Measurements from ENCODE around the gene NUTM1. TPM values are rescaled to one million over a fixed set of nuclear protein-coding genes. Genes with fewer than 3 reads are reported as not detected.

Gene NUTM1
- total and polyA plus RNA-seq, 2 donors (not counting 1 experiment from before 2014, with no cell fraction given), result not detected

DNA sequence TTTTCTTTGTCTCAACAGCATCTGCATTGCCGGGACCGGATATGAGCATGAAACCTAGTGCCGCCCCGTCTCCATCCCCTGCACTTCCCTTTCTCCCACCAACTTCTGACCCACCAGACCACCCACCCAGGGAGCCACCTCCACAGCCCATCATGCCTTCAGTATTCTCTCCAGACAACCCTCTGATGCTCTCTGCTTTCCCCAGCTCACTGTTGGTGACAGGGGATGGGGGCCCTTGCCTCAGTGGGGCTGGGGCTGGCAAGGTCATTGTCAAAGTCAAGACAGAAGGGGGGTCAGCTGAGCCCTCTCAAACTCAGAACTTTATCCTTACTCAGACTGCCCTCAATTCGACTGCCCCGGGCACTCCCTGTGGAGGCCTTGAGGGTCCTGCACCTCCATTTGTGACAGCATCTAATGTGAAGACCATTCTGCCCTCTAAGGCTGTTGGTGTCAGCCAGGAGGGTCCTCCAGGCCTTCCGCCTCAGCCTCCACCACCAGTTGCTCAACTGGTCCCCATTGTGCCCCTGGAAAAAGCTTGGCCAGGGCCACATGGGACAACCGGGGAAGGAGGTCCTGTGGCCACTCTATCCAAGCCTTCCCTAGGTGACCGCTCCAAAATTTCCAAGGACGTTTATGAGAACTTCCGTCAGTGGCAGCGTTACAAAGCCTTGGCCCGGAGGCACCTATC is 5.0 kb downstream of the NUTM1 start:
- Histone ChIP-seq H3K9ac (ENCODE audit: low read length) (no peak overlapping the region), H3K4me3 (ENCODE audit: control extremely low read depth in 1 of 5, extremely low read depth in 1 of 5, insufficient read depth in 1 of 5, low read depth in 2 of 5, low read length in 4 of 5) (no peak overlapping the region), H3K27ac (ENCODE audit: low read length in 2 of 2) (no peak overlapping the region), H3K4me2 (replicated peaks; ENCODE audit: low read depth, low read length, poor library complexity, severe bottlenecking) (no peak overlapping the region), H2AFZ (ENCODE audit: insufficient read depth, low read depth, low read length, poor library complexity, severe bottlenecking) (no peak overlapping the region), H3K27me3 (replicated peaks in 1 of 4; ENCODE audit: control extremely low read depth in 1 of 4, control insufficient read depth in 3 of 4, insufficient read depth in 4 of 4, low read length in 3 of 4) (no peaks in the 10 kb centered on the region), H3K9me3 (ENCODE audit: control extremely low read depth in 1 of 3, control insufficient read depth in 2 of 3, insufficient read depth in 1 of 3, low read length in 2 of 3) (no peaks in the 10 kb centered on the region), H3K36me3 (replicated peaks in 1 of 2; ENCODE audit: control extremely low read depth in 1 of 2, control insufficient read depth in 1 of 2, extremely low read depth in 1 of 2, insufficient read depth in 2 of 2, low read length in 1 of 2) (no peaks in the 10 kb centered on the region), H3K79me2 (ENCODE audit: control insufficient read depth, insufficient read depth, low read length) (no peaks in the 10 kb centered on the region), H3K4me1 (ENCODE audit: control insufficient read depth in 2 of 2, insufficient read depth in 2 of 2, low read length in 2 of 2) (peaks cover 0 to 3% of the 10 kb centered on the region in 2 donors), H4K20me1 (ENCODE audit: control insufficient read depth, insufficient read depth, low read length, poor library complexity, severe bottlenecking) (no peaks in the 10 kb centered on the region)
- 88% methylated on average over 11 of the region's 13 CpGs for WGBS (ENCODE audit: insufficient coverage)
- Mint-ChIP-seq H3K27ac (no peak overlapping the region), H3K9me3 (ENCODE audit: insufficient read depth) (no peaks in the 10 kb centered on the region), H3K4me3 (no peak overlapping the region), H3K27me3 (no peaks in the 10 kb centered on the region), H3K4me1 (no peaks in the 10 kb centered on the region)
- intact Hi-C loops (cut with micrococcal nuclease), result no loop called here
- no peak for DNase-seq
- ATAC-seq (ENCODE audit: low read depth), result no peak
- CTCF ChIA-PET, result no interaction called here
- no peak for TF ChIP-seq EZH2 (IDR thresholded peaks at IDR 0.05; ENCODE audit: borderline replicate concordance, insufficient read depth, low read depth, low read length, poor library complexity, severe bottlenecking)
- TF ChIP-seq, protein P1, sequence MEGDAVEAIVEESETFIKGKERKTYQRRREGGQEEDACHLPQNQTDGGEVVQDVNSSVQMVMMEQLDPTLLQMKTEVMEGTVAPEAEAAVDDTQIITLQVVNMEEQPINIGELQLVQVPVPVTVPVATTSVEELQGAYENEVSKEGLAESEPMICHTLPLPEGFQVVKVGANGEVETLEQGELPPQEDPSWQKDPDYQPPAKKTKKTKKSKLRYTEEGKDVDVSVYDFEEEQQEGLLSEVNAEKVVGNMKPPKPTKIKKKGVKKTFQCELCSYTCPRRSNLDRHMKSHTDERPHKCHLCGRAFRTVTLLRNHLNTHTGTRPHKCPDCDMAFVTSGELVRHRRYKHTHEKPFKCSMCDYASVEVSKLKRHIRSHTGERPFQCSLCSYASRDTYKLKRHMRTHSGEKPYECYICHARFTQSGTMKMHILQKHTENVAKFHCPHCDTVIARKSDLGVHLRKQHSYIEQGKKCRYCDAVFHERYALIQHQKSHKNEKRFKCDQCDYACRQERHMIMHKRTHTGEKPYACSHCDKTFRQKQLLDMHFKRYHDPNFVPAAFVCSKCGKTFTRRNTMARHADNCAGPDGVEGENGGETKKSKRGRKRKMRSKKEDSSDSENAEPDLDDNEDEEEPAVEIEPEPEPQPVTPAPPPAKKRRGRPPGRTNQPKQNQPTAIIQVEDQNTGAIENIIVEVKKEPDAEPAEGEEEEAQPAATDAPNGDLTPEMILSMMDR (IDR thresholded peaks at IDR 0.05), result no peak
- POLR2A ChIA-PET, result no interaction called here

DNA sequence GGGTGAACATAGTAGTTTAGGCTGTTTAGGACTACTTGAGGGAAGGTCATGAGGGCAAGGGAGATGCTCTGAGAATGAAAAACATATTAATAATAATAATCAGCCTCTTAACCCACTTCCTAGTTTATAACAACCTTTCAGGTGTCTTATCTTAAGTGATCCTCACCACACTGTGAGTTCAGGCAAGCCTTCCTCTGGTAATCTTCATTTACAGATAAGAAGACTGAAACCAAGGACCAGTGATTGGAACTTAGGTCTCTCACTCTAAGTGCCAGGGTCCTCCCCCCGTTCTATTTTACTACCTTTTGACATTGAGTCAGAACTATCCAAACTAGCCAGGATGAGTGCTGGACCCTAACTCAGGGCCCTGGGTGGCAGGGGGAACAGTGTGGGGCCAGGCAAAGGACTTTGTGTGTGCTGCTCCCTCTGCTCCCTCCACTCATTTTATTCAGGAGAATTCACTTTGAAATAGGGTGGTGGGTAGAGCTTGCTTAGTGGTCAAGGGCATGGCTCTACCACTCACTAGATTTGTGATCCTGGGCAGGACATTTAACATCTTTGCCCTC is 5.7 kb downstream of the NUTM1 start:
- Histone ChIP-seq H3K4me2 (replicated peaks; ENCODE audit: low read depth, low read length, poor library complexity, severe bottlenecking) (no peak overlapping the region), H2AFZ (ENCODE audit: insufficient read depth, low read depth, low read length, poor library complexity, severe bottlenecking) (no peak overlapping the region), H3K9me3 (ENCODE audit: control extremely low read depth in 1 of 3, control insufficient read depth in 2 of 3, insufficient read depth in 1 of 3, low read length in 2 of 3) (no peaks in the 10 kb centered on the region), H3K79me2 (ENCODE audit: control insufficient read depth, insufficient read depth, low read length) (no peaks in the 10 kb centered on the region), H3K4me1 (ENCODE audit: control insufficient read depth in 2 of 2, insufficient read depth in 2 of 2, low read length in 2 of 2) (no peaks in the 10 kb centered on the region), H3K36me3 (replicated peaks in 1 of 2; ENCODE audit: control extremely low read depth in 1 of 2, control insufficient read depth in 1 of 2, extremely low read depth in 1 of 2, insufficient read depth in 2 of 2, low read length in 1 of 2) (no peaks in the 10 kb centered on the region), H3K27ac (ENCODE audit: low read length in 2 of 2) (no peak overlapping the region), H3K4me3 (ENCODE audit: control extremely low read depth in 1 of 5, extremely low read depth in 1 of 5, insufficient read depth in 1 of 5, low read depth in 2 of 5, low read length in 4 of 5) (no peak overlapping the region), H3K27me3 (replicated peaks in 1 of 4; ENCODE audit: control extremely low read depth in 1 of 4, control insufficient read depth in 3 of 4, insufficient read depth in 4 of 4, low read length in 3 of 4) (no peaks in the 10 kb centered on the region), H3K9ac (ENCODE audit: low read length) (no peak overlapping the region), H4K20me1 (ENCODE audit: control insufficient read depth, insufficient read depth, low read length, poor library complexity, severe bottlenecking) (no peaks in the 10 kb centered on the region)
- Mint-ChIP-seq H3K9me3 (ENCODE audit: insufficient read depth) (no peaks in the 10 kb centered on the region), H3K27ac (no peak overlapping the region), H3K4me1 (no peaks in the 10 kb centered on the region), H3K4me3 (no peak overlapping the region), H3K27me3 (no peaks in the 10 kb centered on the region)
- TF ChIP-seq, protein P1 (IDR thresholded peaks at IDR 0.05), result no peak
- no peak for TF ChIP-seq EZH2 (IDR thresholded peaks at IDR 0.05; ENCODE audit: borderline replicate concordance, insufficient read depth, low read depth, low read length, poor library complexity, severe bottlenecking)
- ChIA-PET POLR2A (no interaction called here), CTCF (no interaction called here)
- ATAC-seq (ENCODE audit: low read depth) (no peak), DNase-seq (no peak)
- WGBS (ENCODE audit: insufficient coverage), result no CpG with 5 or more reads among the region's 1 CpG
- intact Hi-C loops (cut with micrococcal nuclease), result no loop called here

Data from B cell (primary cell).